Osteocyte (in vitro differentiated cells): ENCODE data around the gene ANKDD1B. TPM values are rescaled to one million over a fixed set of nuclear protein-coding genes. Genes with fewer than 3 reads are reported as not detected.

ENCODE experiments used
- DNase-seq: peaks from one replicate; pipeline ENCODE4 v3.0.0; 2021; ENCODE audit warnings: mixed read lengths; ENCODE audit not compliant: unreplicated experiment; ENCODE audit errors: extremely low spot score
- H3K27ac Mint-ChIP-seq: one replicate; pipeline ENCODE4 v1.8.0; 2021; ENCODE audit warnings: mild to moderate bottlenecking, mixed read lengths; ENCODE audit not compliant: unreplicated experiment
- H3K27me3 Mint-ChIP-seq: one replicate; pipeline ENCODE4 v1.8.0; 2021; ENCODE audit warnings: mixed read lengths; ENCODE audit not compliant: unreplicated experiment
- H3K36me3 Mint-ChIP-seq: one replicate; pipeline ENCODE4 v1.8.0; 2021; ENCODE audit warnings: mixed read lengths; ENCODE audit not compliant: unreplicated experiment
- H3K4me1 Mint-ChIP-seq: one replicate; pipeline ENCODE4 v1.8.0; 2021; ENCODE audit warnings: mixed read lengths; ENCODE audit not compliant: unreplicated experiment
- H3K4me3 Mint-ChIP-seq: one replicate; pipeline ENCODE4 v1.8.0; 2021; ENCODE audit warnings: mild to moderate bottlenecking, moderate library complexity, mixed read lengths; ENCODE audit not compliant: unreplicated experiment
- H3K9me3 Mint-ChIP-seq: one replicate; pipeline ENCODE4 v1.8.0; 2021; ENCODE audit warnings: mixed read lengths; ENCODE audit not compliant: unreplicated experiment
- CTCF ChIP-seq: fragments of 200-600 bp; sonication (generic); IDR thresholded peaks from 2 replicates; pipeline ENCODE4 v1.5.0; 2021; ENCODE audit warnings: antibody characterized with exemption, mild to moderate bottlenecking, moderate library complexity
- total RNA-seq: library from RNA; stranded (reverse); gene quantifications from 2 replicates; pipeline ENCODE4 v1.2.1, GENCODE V29; 2021

ANKDD1B gene
- total RNA-seq, 1 donor from 2014 or later, result 0.67 TPM

- no peak for DNase-seq
- Mint-ChIP-seq H3K4me1 (peaks cover 26% of the 10 kb centered on the region), H3K4me3 (no peak overlapping the region), H3K36me3 (no peaks in the 10 kb centered on the region), H3K27ac (no peak overlapping the region), H3K9me3 (no peaks in the 10 kb centered on the region), H3K27me3 (no peaks in the 10 kb centered on the region)
- no peak for TF ChIP-seq CTCF
Observed at GRCh38 chr5:75616971-75617621, 5.8 kb downstream of the ANKDD1B start.

GRCh38 chr5:75617736-75618352 is 6.6 kb downstream of the ANKDD1B start:
- TF ChIP-seq CTCF, result no peak
- Mint-ChIP-seq H3K4me1 (peaks cover 26% of the 10 kb centered on the region), H3K4me3 (no peak overlapping the region), H3K36me3 (no peaks in the 10 kb centered on the region), H3K9me3 (no peaks in the 10 kb centered on the region), H3K27me3 (no peaks in the 10 kb centered on the region), H3K27ac (peak overlapping the region; percentile 42)
- DNase-seq, result no peak

- no peaks in the 10 kb centered on the region for H3K9me3 Mint-ChIP-seq
- H3K27me3 Mint-ChIP-seq, result no peaks in the 10 kb centered on the region
- no peak for DNase-seq
- no peak for TF ChIP-seq CTCF
- no peak overlapping the region for H3K4me3 Mint-ChIP-seq
- peaks cover 33% of the 10 kb centered on the region for H3K4me1 Mint-ChIP-seq
- no peaks in the 10 kb centered on the region for H3K36me3 Mint-ChIP-seq
- no peak overlapping the region for H3K27ac Mint-ChIP-seq
Observed at GRCh38 chr5:75620184-75620959, 9.1 kb downstream of the ANKDD1B start.

- no peaks in the 10 kb centered on the region for H3K27me3 Mint-ChIP-seq
- no peak for TF ChIP-seq CTCF
- no peaks in the 10 kb centered on the region for H3K36me3 Mint-ChIP-seq
- no peak overlapping the region for H3K27ac Mint-ChIP-seq
- DNase-seq, result no peak
- H3K4me1 Mint-ChIP-seq, result peaks cover 17% of the 10 kb centered on the region
- H3K9me3 Mint-ChIP-seq, result no peaks in the 10 kb centered on the region
- no peak overlapping the region for H3K4me3 Mint-ChIP-seq
Observed at GRCh38 chr5:75622564-75622963, 11.3 kb downstream of the ANKDD1B start.

GRCh38 chr5:75623846-75624245 is 12.6 kb downstream of the ANKDD1B start:
- Mint-ChIP-seq H3K36me3 (no peaks in the 10 kb centered on the region), H3K27me3 (no peaks in the 10 kb centered on the region), H3K27ac (no peak overlapping the region), H3K4me1 (peaks cover 7% of the 10 kb centered on the region), H3K4me3 (no peak overlapping the region), H3K9me3 (no peaks in the 10 kb centered on the region)
- DNase-seq, result no peak
- no peak for TF ChIP-seq CTCF
